Measurements from ENCODE around the gene YWHAB.

- TF ChIP-seq POLR2A (IDR thresholded peaks at IDR 0.05) (no peak), CTCF (IDR thresholded peaks at IDR 0.05) (no peak)
These were observed 55.7 kb downstream of the YWHAB start for GRCh38 chr20:44941120-44941691.
